Measurements from ENCODE around the gene CCSER2. TPM values are rescaled to one million over a fixed set of nuclear protein-coding genes. Genes with fewer than 3 reads are reported as not detected.
A peak's percentile ranks its signal among the peaks of the same experiment; 100 is the strongest.

The CCSER2 gene
- total RNA-seq, 1 experiment from 2014 or later: 56.6 TPM

GRCh38 chr10:84521013-84521412, 192.6 kb downstream of the CCSER2 start:
- Histone ChIP-seq H3K9me3 (ENCODE audit: insufficient read depth, low read depth) (peaks cover 13% of the 10 kb centered on the region; the same call in 1 of the 2 replicates), H3K79me2 (ENCODE audit: low read depth) (no peaks in the 10 kb centered on the region), H3K4me2 (no peak overlapping the region), H2AFZ (no peak overlapping the region), H3K4me1 (replicated peaks; ENCODE audit: insufficient read depth) (peaks cover 4% of the 10 kb centered on the region; the same call in 1 of the 2 replicates), H3K36me3 (ENCODE audit: low read depth) (no peaks in the 10 kb centered on the region), H3K9me2 (ENCODE audit: insufficient read depth) (no peaks in the 10 kb centered on the region; the same call in 1 of the 2 replicates), H3F3A (ENCODE audit: insufficient read depth, low read depth) (no peaks in the 10 kb centered on the region), H3K27ac (no peak overlapping the region), H3K27me3 (ENCODE audit: insufficient read depth, low read depth) (no peaks in the 10 kb centered on the region), H4K20me1 (ENCODE audit: insufficient read depth) (no peaks in the 10 kb centered on the region), H3K4me3 (no peak overlapping the region)
- intact Hi-C loops (cut with micrococcal nuclease; ENCODE audit: unreplicated experiment): no loop called here
- BruUV-seq (replicated peaks): no TSS peak
- TF ChIP-seq EZH2 (IDR thresholded peaks at IDR 0.05; ENCODE audit: low read depth) (no peak), CTCF (conservative IDR thresholded peaks at IDR 0.05) (no peak)
- ChIA-PET CTCF (interaction anchor here (0.6 kb wide), 1 partner anchor 91 kb away, joined by 3 read pairs; no protein-coding TSS in a partner anchor), POLR2A (ENCODE audit: unreplicated experiment) (no interaction called here)
- no peak for DNase-seq

- no peaks in the 10 kb centered on the region; the same call in 1 of the 2 replicates for H3K9me2 ChIP-seq (ENCODE audit: insufficient read depth)
- H4K20me1 ChIP-seq (ENCODE audit: insufficient read depth): no peaks in the 10 kb centered on the region
- H3K4me2 ChIP-seq: no peak overlapping the region
- H3K27ac ChIP-seq: no peak overlapping the region
- no peaks in the 10 kb centered on the region for H3K27me3 ChIP-seq (ENCODE audit: insufficient read depth, low read depth)
- intact Hi-C loops (cut with micrococcal nuclease; ENCODE audit: unreplicated experiment): no loop called here
- H3K4me1 ChIP-seq (replicated peaks; ENCODE audit: insufficient read depth): peaks cover 9% of the 10 kb centered on the region
- ChIA-PET POLR2A (ENCODE audit: unreplicated experiment) (no interaction called here), CTCF (no interaction called here)
- no peak for DNase-seq
- H3K9me3 ChIP-seq (ENCODE audit: insufficient read depth, low read depth): peaks cover 13% of the 10 kb centered on the region; the same call in 1 of the 2 replicates
- TF ChIP-seq EZH2 (IDR thresholded peaks at IDR 0.05; ENCODE audit: low read depth) (no peak), CTCF (conservative IDR thresholded peaks at IDR 0.05) (no peak)
- H3K36me3 ChIP-seq (ENCODE audit: low read depth): no peaks in the 10 kb centered on the region
- peaks cover 2% of the 10 kb centered on the region; the same call in 1 of the 2 replicates for H3F3A ChIP-seq (ENCODE audit: insufficient read depth, low read depth)
- BruUV-seq (replicated peaks): TSS peak; percentile 7
- H3K4me3 ChIP-seq: no peak overlapping the region
- H3K79me2 ChIP-seq (ENCODE audit: low read depth): no peaks in the 10 kb centered on the region
- H2AFZ ChIP-seq: no peak overlapping the region
Measured at GRCh38 chr10:84521468-84521867, 193.1 kb downstream of the CCSER2 start.

GRCh38 chr10:84522612-84523462, 194.4 kb downstream of the CCSER2 start:
- Histone ChIP-seq H3K36me3 (ENCODE audit: low read depth) (no peaks in the 10 kb centered on the region), H3F3A (ENCODE audit: insufficient read depth, low read depth) (peaks cover 14% of the 10 kb centered on the region; the same call in 1 of the 2 replicates), H2AFZ (no peak overlapping the region), H3K4me3 (no peak overlapping the region), H3K79me2 (ENCODE audit: low read depth) (no peaks in the 10 kb centered on the region), H3K27me3 (ENCODE audit: insufficient read depth, low read depth) (no peaks in the 10 kb centered on the region), H3K4me1 (replicated peaks; ENCODE audit: insufficient read depth) (peaks cover 21% of the 10 kb centered on the region), H3K27ac (no peak overlapping the region), H3K9me3 (ENCODE audit: insufficient read depth, low read depth) (peaks cover 13% of the 10 kb centered on the region; the same call in 1 of the 2 replicates), H3K4me2 (no peak overlapping the region), H3K9me2 (ENCODE audit: insufficient read depth) (no peaks in the 10 kb centered on the region; the same call in 1 of the 2 replicates), H4K20me1 (ENCODE audit: insufficient read depth) (no peaks in the 10 kb centered on the region)
- intact Hi-C loops (cut with micrococcal nuclease; ENCODE audit: unreplicated experiment): no loop called here
- no peak for DNase-seq
- TF ChIP-seq EZH2 (IDR thresholded peaks at IDR 0.05; ENCODE audit: low read depth): no peak
- TF ChIP-seq CTCF (conservative IDR thresholded peaks at IDR 0.05): no peak
- ChIA-PET POLR2A (ENCODE audit: unreplicated experiment) (interaction anchor here (0.6 to 0.7 kb wide), 2 partner anchors 61 to 807 kb away, joined by 4 to 7 read pairs; no protein-coding TSS in a partner anchor), CTCF (no interaction called here)
- no TSS peak for BruUV-seq (replicated peaks)
